GM12878 (cell line): ENCODE measurements around the gene TIMM10. TPM values are rescaled to one million over a fixed set of nuclear protein-coding genes. Genes with fewer than 3 reads are reported as not detected.
A peak's percentile ranks its signal among the peaks of the same experiment; 100 is the strongest.

ENCODE experiments used
- ATAC-seq: fragments of 200-7000 bp; cut with Tn5 transposase; 3 replicates; pipeline ENCODE4 v1.9.1; 2020; ENCODE audit warnings: mild to moderate bottlenecking, moderate library complexity
- BruUV-seq: library from RNA; stranded (reverse); fragments of 400-500 nt; replicated peaks from 2 replicates; lab custom pipeline; 2021; lab: Mats Ljungman, UMichigan
- CTCF ChIA-PET: fragments of 300-600 bp; sonication (Branson Sonifier 250); formaldehyde crosslinking; extraction: SDS; loops from one replicate; lab custom pipeline; 2021; ENCODE audit warnings: inconsistent platforms; lab: Yijun Ruan, JAX
- POLR2A ChIA-PET: fragments of 350-600 bp; formaldehyde crosslinking; extraction: SDS; loops from one replicate; lab custom pipeline; 2021; ENCODE audit warnings: inconsistent platforms; lab: Charles Lee
- RAD21 ChIA-PET: fragments of 300-600 bp; sonication (Branson Sonifier 250); formaldehyde crosslinking; loops from one replicate; lab custom pipeline; 2023; ENCODE audit warnings: antibody characterized with exemption; ENCODE audit not compliant: unreplicated experiment; lab: Charles Lee
- SMC1A ChIA-PET: fragments of 300-600 bp; sonication (Branson Sonifier 250); formaldehyde crosslinking; loops from one replicate; lab custom pipeline; 2023; ENCODE audit not compliant: unreplicated experiment, uncharacterized antibody; lab: Charles Lee
- DNase-seq: peaks from one replicate; pipeline ENCODE4 v3.0.0-alpha.2; 2011; ENCODE audit warnings: low read depth, low spot score
- FAIRE-seq: peaks from 3 replicates; lab custom pipeline; 2011; peaks lifted over from hg19 to GRCh38; lab: Jason Lieb, UNC
- H2AFZ ChIP-seq: 2 replicates; pipeline ENCODE4 v1.6.0; 2011; ENCODE audit warnings: low read depth, low read length, control low read depth; ENCODE audit not compliant: control insufficient read depth
- H3K27ac ChIP-seq: 2 replicates; pipeline ENCODE4 v1.5.1; 2011; ENCODE audit warnings: control low read depth; ENCODE audit not compliant: control insufficient read depth, insufficient read depth
- H3K27me3 ChIP-seq, 2 experiments: replicated peaks in 1 of 2; 2 replicates each; pipeline versions ENCODE4 v1.6.0 to v1.6.1; 2011; ENCODE audit warnings: low read length in 1 of 2; ENCODE audit not compliant: control insufficient read depth in 2 of 2, insufficient read depth in 2 of 2
- H3K36me3 ChIP-seq, 2 experiments: 2 replicates each; pipeline ENCODE4 v1.5.1; 2011; ENCODE audit warnings: low read length in 1 of 2; ENCODE audit not compliant: control insufficient read depth in 2 of 2, insufficient read depth in 2 of 2
- H3K4me1 ChIP-seq: 2 replicates; pipeline ENCODE4 v1.6.1; 2011; ENCODE audit warnings: mild to moderate bottlenecking, low read length, moderate library complexity, mixed read lengths; ENCODE audit not compliant: control insufficient read depth, insufficient read depth
- H3K4me2 ChIP-seq: 2 replicates; pipeline ENCODE4 v1.6.0; 2011; ENCODE audit warnings: control low read depth; ENCODE audit not compliant: control insufficient read depth, insufficient read depth
- H3K4me3 ChIP-seq: fragments of 200-600 bp; sonication (generic); 2 replicates; pipeline ENCODE4 v1.5.1; 2016
- H3K79me2 ChIP-seq: 2 replicates; pipeline ENCODE4 v1.6.0; 2011; ENCODE audit warnings: low read length; ENCODE audit not compliant: control insufficient read depth, insufficient read depth
- H3K9ac ChIP-seq: 2 replicates; pipeline ENCODE4 v1.8.0; 2011; ENCODE audit warnings: low read length, control low read depth, mixed read lengths; ENCODE audit not compliant: control insufficient read depth, insufficient read depth
- H3K9me3 ChIP-seq: replicated peaks from 3 replicates; pipeline ENCODE4 v1.5.1; 2011; ENCODE audit warnings: mild to moderate bottlenecking, low read length; ENCODE audit not compliant: control insufficient read depth, insufficient read depth
- H4K20me1 ChIP-seq: 2 replicates; pipeline ENCODE4 v1.6.0; 2011; ENCODE audit not compliant: control insufficient read depth, insufficient read depth
- CHD1 ChIP-seq: IDR thresholded peaks from 2 replicates; pipeline ENCODE4 v1.6.1; 2012; ENCODE audit warnings: low read depth, low read length, improper control_type of control experiment
- EED ChIP-seq: sonication (generic); IDR thresholded peaks from 2 replicates; pipeline ENCODE4 v1.6.1; 2016; ENCODE audit warnings: antibody characterized with exemption, low read depth
- ELK1 ChIP-seq: IDR thresholded peaks from 2 replicates; pipeline ENCODE4 v1.6.1; 2012; ENCODE audit warnings: low read depth, low read length, improper control_type of control experiment
- IRF4 ChIP-seq: IDR thresholded peaks from 2 replicates; pipeline ENCODE4 v1.6.1; 2011; ENCODE audit warnings: low read depth, low read length
- KAT2A ChIP-seq: conservative IDR thresholded peaks from 2 replicates; pipeline ENCODE4 v1.6.1; 2011; ENCODE audit warnings: low read depth, low read length; ENCODE audit not compliant: control insufficient read depth
- MXI1 ChIP-seq: fragments of 150-350 bp; IDR thresholded peaks from 2 replicates; pipeline ENCODE4 v1.6.1; 2011; ENCODE audit warnings: low read depth, mild to moderate bottlenecking, inconsistent platforms, low read length, improper control_type of control experiment
- MYC ChIP-seq: IDR thresholded peaks from 2 replicates; pipeline ENCODE4 v1.6.1; 2011; ENCODE audit warnings: mild to moderate bottlenecking, low read length, moderate library complexity, inconsistent platforms; ENCODE audit not compliant: insufficient read depth, insufficient replicate concordance, insufficient read length, severe bottlenecking
- NR2C2 ChIP-seq: IDR thresholded peaks from 2 replicates; pipeline ENCODE4 v1.6.1; 2011; ENCODE audit warnings: borderline replicate concordance, low read depth; ENCODE audit not compliant: control insufficient read depth, insufficient read length
- PML ChIP-seq: IDR thresholded peaks from 2 replicates; pipeline ENCODE4 v1.6.1; 2012; ENCODE audit warnings: low read length, inconsistent platforms
- POLR2A ChIP-seq: IDR thresholded peaks from 2 replicates; pipeline ENCODE4 v1.6.1; 2011; ENCODE audit warnings: low read depth, mild to moderate bottlenecking, low read length
- REST ChIP-seq: IDR thresholded peaks from 2 replicates; pipeline ENCODE4 v1.6.1; 2012; ENCODE audit warnings: mild to moderate bottlenecking, low read depth, low read length
- SIN3A ChIP-seq: IDR thresholded peaks from 2 replicates; pipeline ENCODE4 v1.6.1; 2012; ENCODE audit warnings: low read depth, low read length, improper control_type of control experiment
- TCF3 ChIP-seq: IDR thresholded peaks from 2 replicates; pipeline ENCODE4 v1.6.1; 2012; ENCODE audit warnings: low read depth, mild to moderate bottlenecking, low read length, borderline replicate concordance; ENCODE audit not compliant: insufficient read depth
- USF1 ChIP-seq: IDR thresholded peaks from 2 replicates; pipeline ENCODE4 v1.6.1; 2011; ENCODE audit warnings: borderline replicate concordance, low read depth, mild to moderate bottlenecking, moderate library complexity, mixed read lengths, low read length; ENCODE audit not compliant: insufficient read depth; ENCODE audit errors: extremely low read length
- WGBS: methylation state at CpG from one replicate; pipeline ENCODE4 v1.1.6; 2016; ENCODE audit warnings: low lambda C conversion rate; ENCODE audit not compliant: insufficient replicate concordance, insufficient coverage; ENCODE audit errors: missing lambda C conversion rate; 5-methylcytosine and 5-hydroxymethylcytosine counted together
- in situ Hi-C: fragments of 300-500 bp; cut with MboI; formaldehyde crosslinking; loops from 9 replicates; pipeline ENCODE4 v1.14.3; 2018; ENCODE audit warnings: mixed read lengths
- intact Hi-C: fragments of 100-400 bp; cut with micrococcal nuclease; formaldehyde crosslinking; loops from one replicate; pipeline ENCODE4 v1.14.2; 2022; ENCODE audit not compliant: unreplicated experiment
- polyA plus RNA-seq, 11 experiments: library from polyadenylated mRNA; depleted of rRNA in 4 of 11; unstranded in 6 of 11; stranded (reverse) in 5 of 11; fragments of >200 nt; fragmentation: Nextera tagmentation in 4 of 11; fragmentation: Illumina TruSeq in 1 of 11; extraction: Ambion mirVana in 4 of 11; extraction: Trizol in 1 of 11; gene quantifications; 1 replicate in 1 of 11; 2 replicates in 10 of 11; pipeline versions ENCODE4 v1.2.1 to v1.2.3, GENCODE V29; 2011 to 2016; ENCODE audit warnings: inconsistent platforms in 2 of 11, missing spikeins in 2 of 11, low read depth in 1 of 11
- total RNA-seq, 4 experiments: library from RNA; depleted of rRNA in 3 of 4; stranded (reverse); fragments of >200 nt in 3 of 4; fragmentation: Illumina TruSeq in 1 of 4; extraction: Trizol in 1 of 4; gene quantifications; 2 replicates each; pipeline versions ENCODE4 v1.2.1 to v1.2.3, GENCODE V29; 2013 to 2021

The TIMM10 gene
- total and polyA plus RNA-seq, 10 of the 15 experiments (the other 5 are each of a cell fraction or from before 2014, with no cell fraction given): 148 to 898 (median 206) TPM

GRCh38 chr11:57515332-57516060 lies 15.1 kb downstream of the TIMM10 start, which contains the start of gene SLC43A1 (continued):
- no peak for TF ChIP-seq REST
- TF ChIP-seq EED: peak; percentile 7; the same call in 1 of the 2 replicates

- no peaks in the 10 kb centered on the region for H3K9me3 ChIP-seq
- H3K36me3 ChIP-seq: no peaks in the 10 kb centered on the region
- intact Hi-C loops (no loop called here), in situ Hi-C loops (no loop called here)
- H3K9ac ChIP-seq: peak overlapping the region; percentile 81
- under 1% methylated on average over 47 of the region's 57 CpGs for WGBS
- ATAC-seq (peak; percentile 65), FAIRE-seq (no peak), DNase-seq (no peak)
- ChIA-PET POLR2A (interaction anchor here (0.6 to 1.0 kb wide), 2 partner anchors 38 to 160 kb away, joined by 4 read pairs; no protein-coding TSS in a partner anchor), CTCF (interaction anchor here (0.5 to 10.6 kb wide), 8 partner anchors 10 to 1990 kb away, joined by 3 to 158 read pairs (median 8); partner anchors contain the start of gene RTN4RL2), RAD21 (interaction anchor here (0.9 to 8.2 kb wide), 6 partner anchors 21 to 130 kb away, joined by 3 to 46 read pairs (median 5); no protein-coding TSS in a partner anchor), SMC1A (interaction anchor here (0.9 to 5.4 kb wide), 4 partner anchors 13 to 37 kb away, joined by 3 to 47 read pairs (median 19); no protein-coding TSS in a partner anchor)
- H3K4me2 ChIP-seq: peak overlapping the region; percentile 78
- peak overlapping the region; percentile 90 for H3K4me3 ChIP-seq
- peaks cover 11% of the 10 kb centered on the region for H3K79me2 ChIP-seq
- no peaks in the 10 kb centered on the region for H4K20me1 ChIP-seq
- peak overlapping the region; percentile 90 for H2AFZ ChIP-seq
- no TSS peak for BruUV-seq
- H3K27ac ChIP-seq: peak overlapping the region; percentile 35
- no peaks in the 10 kb centered on the region for H3K4me1 ChIP-seq
- H3K27me3 ChIP-seq: no peaks in the 10 kb centered on the region
- TF ChIP-seq IRF4 (no peak), PML (no peak), SIN3A (peak; percentile 38; the same call in 1 of the 2 replicates), POLR2A (peak; percentile 53), MXI1 (peak; percentile 23; the same call in 1 of the 2 replicates), MYC (peak; percentile 43), ELK1 (peak; percentile 96), CHD1 (0 out of 2 replicates have a peak, but pooled peaks have one; percentile 60), TCF3 (0 out of 2 replicates have a peak, but pooled peaks have one; percentile 33), USF1 (peak; percentile 49), NR2C2 (no peak), KAT2A (no peak)
Measured at GRCh38 chr11:57514538-57515331, 15.8 kb downstream of the TIMM10 start.
